22Rv1 (cell line): ENCODE data around the gene C1QTNF8.
"Not testable (repeated sequence)": the region's sequence is repeated elsewhere in the genome, so short reads cannot be mapped to it uniquely, and the experiment has no call there.

Experiments used
- H3K27ac ChIP-seq: fragments of 450-650 bp; 2 replicates; pipeline ENCODE4 v1.5.1; 2017
- ZFX ChIP-seq: fragments of 450-650 bp; IDR thresholded peaks from 2 replicates; pipeline ENCODE4 v1.6.1; 2017; ENCODE audit warnings: antibody characterized with exemption, borderline replicate concordance
- TF ChIP-seq, protein P1 (sequence below): fragments of 450-650 bp; IDR thresholded peaks from 2 replicates; pipeline ENCODE4 v1.5.1; 2017; ENCODE audit warnings: mild to moderate bottlenecking

The C1QTNF8 gene

DNA sequence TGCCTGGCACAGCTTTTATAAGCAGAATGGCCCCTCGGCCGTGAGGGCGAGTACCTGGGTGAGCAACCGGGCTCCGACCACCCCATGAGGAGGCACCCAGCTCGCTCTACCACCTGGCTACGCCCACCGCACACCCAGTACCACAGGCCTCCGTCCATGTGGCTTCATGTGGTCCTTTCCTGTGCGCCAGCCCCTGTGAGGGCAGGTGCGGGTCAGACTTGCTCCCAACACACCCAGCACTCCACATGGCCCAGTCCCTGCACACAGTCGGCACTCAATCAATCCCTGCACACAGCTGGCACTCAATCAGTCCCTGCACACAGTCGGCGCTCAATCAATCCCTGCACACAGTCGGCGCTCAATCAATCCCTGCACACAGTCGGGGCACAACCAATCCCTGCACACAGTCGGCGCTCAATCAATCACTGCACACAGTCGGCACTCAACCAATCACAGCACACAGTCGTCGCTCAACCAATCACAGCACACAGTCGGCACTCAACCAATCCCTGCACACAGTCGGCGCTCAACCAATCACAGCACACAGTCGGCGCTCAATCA is 4.0 kb downstream of the C1QTNF8 start:
- TF ChIP-seq ZFX: no peak
- TF ChIP-seq, protein P1, sequence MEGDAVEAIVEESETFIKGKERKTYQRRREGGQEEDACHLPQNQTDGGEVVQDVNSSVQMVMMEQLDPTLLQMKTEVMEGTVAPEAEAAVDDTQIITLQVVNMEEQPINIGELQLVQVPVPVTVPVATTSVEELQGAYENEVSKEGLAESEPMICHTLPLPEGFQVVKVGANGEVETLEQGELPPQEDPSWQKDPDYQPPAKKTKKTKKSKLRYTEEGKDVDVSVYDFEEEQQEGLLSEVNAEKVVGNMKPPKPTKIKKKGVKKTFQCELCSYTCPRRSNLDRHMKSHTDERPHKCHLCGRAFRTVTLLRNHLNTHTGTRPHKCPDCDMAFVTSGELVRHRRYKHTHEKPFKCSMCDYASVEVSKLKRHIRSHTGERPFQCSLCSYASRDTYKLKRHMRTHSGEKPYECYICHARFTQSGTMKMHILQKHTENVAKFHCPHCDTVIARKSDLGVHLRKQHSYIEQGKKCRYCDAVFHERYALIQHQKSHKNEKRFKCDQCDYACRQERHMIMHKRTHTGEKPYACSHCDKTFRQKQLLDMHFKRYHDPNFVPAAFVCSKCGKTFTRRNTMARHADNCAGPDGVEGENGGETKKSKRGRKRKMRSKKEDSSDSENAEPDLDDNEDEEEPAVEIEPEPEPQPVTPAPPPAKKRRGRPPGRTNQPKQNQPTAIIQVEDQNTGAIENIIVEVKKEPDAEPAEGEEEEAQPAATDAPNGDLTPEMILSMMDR: no peak
- H3K27ac ChIP-seq: no peak overlapping the region

DNA sequence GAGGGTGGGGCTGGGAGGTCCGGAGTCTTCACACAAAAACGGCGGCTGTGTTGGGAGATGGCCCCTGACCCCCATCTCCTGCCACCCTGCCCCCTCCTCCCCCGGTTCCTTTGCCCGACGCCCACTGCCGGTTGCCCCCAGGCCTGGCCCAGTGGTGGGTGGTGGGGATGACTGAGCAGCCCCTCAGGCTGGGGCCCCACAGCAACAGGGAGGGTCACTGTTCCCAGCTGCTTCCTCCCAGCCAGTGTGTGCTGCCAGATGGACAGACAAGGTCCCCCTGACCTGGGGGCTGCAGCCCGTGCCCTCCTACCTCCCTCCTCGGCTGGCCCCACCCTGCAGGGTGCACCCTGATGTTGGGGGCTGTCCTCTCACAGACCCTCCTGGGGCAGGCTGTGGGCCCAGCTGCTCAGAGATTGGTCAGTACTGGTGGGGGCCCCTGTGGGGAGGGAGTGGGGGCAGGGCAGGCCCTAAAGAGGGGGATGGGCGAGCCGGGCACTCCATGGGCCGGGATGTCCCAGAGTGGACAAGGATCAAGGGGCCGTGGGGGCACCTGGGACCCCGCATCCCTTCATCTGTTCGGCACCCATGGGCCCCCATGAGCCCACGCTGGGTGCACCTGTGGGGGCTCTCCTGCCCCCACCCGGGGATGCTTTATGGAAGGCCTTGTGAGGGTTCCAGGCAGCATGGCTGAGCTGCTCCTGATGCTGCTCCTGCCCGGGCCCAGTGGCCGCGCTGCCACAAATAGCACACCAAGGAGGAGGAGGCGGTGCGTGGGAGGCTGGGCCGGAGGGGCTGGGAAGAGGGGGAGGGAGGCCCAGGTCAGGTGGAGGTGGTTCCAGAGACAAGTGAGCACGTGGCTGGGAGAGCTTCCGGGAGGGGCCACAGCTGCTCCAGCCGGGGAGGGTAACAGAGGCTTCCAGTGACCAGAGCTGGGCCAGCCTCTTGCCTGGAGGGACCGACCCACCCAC is 5.1 kb downstream of the C1QTNF8 start:
- TF ChIP-seq ZFX: no peak
- no peak overlapping the region for H3K27ac ChIP-seq

DNA sequence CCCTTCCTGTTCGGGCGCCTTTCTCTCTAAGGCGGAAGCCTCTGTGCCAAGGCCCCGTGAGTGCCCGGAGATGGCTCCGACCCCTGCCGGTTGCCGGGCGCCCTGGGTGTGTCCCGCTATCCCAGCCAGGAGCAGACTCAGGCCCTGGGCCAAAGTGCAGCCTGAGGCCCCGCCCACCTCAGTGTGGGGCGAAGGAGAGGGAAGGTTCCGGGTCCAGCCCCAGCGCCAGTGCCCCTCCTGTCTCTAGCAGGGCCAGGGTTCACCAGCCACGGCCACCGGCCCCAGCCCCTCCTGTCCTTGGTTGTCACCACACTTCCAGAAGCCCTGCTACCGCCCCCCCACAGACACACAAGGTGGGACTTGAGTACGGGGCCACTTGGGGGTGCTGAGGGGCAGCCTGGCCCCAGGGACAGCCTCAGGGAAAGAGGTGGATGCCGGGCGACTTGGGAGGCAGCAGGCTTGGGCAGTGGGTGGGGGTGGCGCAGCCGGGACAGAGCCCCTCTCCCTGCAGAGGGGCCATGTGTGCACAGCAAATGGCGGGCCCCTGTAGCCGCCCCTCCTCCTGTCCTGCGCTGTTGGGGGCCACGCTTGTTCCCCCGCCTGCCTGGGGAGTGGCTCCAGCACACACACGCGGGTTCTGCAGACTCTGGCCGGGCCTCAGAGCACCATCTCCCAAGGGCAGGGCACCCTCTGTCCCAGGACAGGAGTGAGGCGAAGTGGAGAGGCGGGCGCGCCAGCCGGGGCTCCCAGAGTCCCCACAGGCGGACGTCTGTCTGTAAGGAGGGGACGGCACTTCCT is 6.0 kb downstream of the C1QTNF8 start:
- no peak overlapping the region for H3K27ac ChIP-seq

DNA sequence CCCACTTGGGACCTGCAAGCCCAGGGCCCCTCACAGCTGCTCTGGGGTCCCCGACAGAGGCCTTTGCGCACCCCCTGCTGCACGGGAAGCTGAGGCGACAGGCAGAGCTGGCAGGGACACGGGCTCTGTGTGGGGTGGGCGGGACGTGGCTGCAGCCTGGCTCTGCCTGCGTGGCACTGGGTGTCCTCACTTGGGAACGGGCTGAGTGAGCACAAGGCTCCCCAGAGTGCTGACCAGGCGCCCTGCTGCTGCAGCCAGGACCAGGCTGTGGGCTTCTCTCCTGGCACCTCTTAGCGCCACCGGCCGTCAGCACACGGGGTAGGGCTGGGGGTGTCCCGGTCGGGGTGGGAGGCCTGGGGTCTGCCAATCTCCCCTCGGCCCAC is 6.6 kb downstream of the C1QTNF8 start:
- no peak overlapping the region for H3K27ac ChIP-seq

More for the DNA sequence above, 6.0 kb downstream of the C1QTNF8 start:
- TF ChIP-seq, protein P1: no peak
- no peak for TF ChIP-seq ZFX

DNA sequence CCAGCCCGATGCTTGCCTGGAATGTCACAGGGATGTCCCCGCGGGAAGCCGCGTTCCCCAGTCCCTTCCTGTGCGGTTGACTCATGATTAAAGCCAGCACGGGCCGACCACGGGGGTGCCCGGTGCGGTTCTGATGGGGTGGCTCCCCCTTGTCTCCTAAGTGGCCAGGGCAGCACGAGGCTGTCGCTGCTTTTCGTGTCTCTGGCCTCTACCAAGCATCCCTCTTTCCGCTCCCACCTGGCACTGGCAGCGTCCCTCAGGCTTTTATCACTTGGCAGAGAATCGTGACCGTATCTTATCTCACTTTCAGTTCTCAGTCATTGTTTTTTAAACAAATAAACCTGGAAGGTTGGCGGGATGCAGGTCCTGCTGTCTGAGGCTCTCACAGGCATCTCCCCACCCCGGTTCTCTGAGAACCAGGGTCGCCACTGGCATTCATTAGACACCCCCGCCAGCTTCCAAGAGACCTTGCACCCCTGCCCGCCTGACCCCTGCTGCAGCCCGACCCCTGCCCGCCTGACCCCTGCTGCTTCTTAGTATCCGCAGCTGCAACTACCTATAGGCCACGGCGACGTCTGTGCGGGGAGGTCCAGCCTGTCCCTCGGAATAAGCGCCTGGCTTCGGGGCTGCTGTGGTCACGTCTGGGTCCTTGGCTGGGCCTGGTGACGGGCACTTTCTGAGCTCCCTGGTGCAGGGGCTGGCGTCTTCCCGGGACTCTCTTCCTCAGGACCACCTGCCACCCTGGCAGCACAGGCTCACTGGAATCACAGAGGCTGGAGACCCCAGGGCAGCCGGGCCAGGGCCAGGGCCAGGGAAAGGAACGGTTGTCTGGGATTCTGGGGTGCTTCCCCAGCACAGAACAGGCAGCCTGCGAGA is 7.5 kb downstream of the C1QTNF8 start:
- TF ChIP-seq, protein P1: no peak
- no peak for TF ChIP-seq ZFX
- no peak overlapping the region for H3K27ac ChIP-seq

More for the DNA sequence above, 6.6 kb downstream of the C1QTNF8 start:
- no peak for TF ChIP-seq ZFX
- TF ChIP-seq, protein P1: no peak

DNA sequence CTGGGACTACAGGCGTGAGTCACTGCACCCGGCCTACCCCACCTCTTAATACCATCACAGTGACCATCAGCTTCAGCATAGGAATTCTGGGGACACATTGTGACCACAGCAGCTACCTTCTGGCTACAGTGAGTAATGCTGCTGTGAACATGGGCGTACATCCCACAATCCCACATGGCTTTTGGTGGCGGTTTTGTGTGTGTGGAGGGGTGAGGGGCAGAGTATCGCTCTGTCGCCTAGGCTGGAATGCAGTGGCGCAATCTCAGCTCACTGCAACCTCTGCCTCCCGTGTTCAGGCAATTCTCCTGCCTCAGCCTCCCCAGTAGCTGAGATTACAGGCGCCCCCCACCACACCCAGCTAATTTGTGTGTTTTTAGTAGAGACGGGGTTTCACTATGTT is 9.6 kb downstream of the C1QTNF8 start:
- not testable (repeated sequence) for H3K27ac ChIP-seq

DNA sequence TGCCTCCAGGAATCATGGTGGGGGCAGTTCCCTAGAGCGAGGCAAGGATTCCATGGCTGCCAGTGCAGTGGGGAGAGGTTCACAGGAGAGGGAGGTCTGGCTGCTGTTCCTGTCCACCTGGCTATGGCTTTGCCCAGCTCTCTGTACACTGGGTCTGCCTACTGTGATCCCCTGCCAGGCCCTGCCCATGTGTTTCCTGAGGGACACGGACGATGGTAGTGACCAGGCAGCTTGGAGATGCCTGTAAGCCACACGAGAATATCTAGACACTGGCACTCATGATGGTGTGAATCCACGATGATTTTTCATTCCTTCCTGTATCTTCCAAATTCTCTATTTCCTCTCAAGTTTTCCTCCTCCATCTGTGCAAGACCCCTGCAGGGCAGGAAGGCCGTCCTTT is 11.1 kb downstream of the C1QTNF8 start:
- TF ChIP-seq ZFX: no peak
- TF ChIP-seq, protein P1: no peak
- no peak overlapping the region for H3K27ac ChIP-seq
